ENCODE measurements around the gene CDHR2. TPM values are rescaled to one million over a fixed set of nuclear protein-coding genes. Genes with fewer than 3 reads are reported as not detected.

CDHR2 gene
- total RNA-seq, 6 experiments from 2014 or later = not detected

DNA sequence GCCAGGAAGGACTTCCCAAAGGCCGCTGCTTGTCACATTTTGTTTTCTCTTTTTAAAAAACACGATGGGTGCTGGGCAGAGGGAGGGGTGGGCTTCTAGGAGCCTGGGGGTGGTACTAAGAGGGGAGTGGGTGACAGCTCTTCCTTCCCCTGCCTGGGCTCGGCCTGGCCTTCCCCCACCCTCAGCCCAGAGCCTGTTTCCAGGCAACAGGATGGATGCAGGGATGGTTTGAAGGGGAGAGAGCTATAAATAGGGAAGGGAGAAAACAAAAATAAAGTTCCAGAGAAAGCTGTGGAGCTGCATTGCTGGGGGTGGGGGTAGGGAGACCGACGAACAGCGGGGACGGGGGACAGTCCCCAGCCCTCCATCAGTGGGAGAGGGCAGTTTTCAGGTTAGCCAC is 67.4 kb downstream of the CDHR2 start:
- no peak for DNase-seq
- H3K27me3 Mint-ChIP-seq (ENCODE audit: insufficient read depth) = peaks cover 47% of the 10 kb centered on the region
- peaks cover 43% of the 10 kb centered on the region for H3K4me1 Mint-ChIP-seq (ENCODE audit: low read depth)
- no peak overlapping the region for H3K4me3 Mint-ChIP-seq
- TF ChIP-seq, protein P1, sequence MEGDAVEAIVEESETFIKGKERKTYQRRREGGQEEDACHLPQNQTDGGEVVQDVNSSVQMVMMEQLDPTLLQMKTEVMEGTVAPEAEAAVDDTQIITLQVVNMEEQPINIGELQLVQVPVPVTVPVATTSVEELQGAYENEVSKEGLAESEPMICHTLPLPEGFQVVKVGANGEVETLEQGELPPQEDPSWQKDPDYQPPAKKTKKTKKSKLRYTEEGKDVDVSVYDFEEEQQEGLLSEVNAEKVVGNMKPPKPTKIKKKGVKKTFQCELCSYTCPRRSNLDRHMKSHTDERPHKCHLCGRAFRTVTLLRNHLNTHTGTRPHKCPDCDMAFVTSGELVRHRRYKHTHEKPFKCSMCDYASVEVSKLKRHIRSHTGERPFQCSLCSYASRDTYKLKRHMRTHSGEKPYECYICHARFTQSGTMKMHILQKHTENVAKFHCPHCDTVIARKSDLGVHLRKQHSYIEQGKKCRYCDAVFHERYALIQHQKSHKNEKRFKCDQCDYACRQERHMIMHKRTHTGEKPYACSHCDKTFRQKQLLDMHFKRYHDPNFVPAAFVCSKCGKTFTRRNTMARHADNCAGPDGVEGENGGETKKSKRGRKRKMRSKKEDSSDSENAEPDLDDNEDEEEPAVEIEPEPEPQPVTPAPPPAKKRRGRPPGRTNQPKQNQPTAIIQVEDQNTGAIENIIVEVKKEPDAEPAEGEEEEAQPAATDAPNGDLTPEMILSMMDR (IDR thresholded peaks at IDR 0.05) = no peak
- H3K36me3 Mint-ChIP-seq (ENCODE audit: low read depth) = no peaks in the 10 kb centered on the region
- no peak overlapping the region for H3K27ac Mint-ChIP-seq
- H3K9me3 Mint-ChIP-seq = no peaks in the 10 kb centered on the region

DNA sequence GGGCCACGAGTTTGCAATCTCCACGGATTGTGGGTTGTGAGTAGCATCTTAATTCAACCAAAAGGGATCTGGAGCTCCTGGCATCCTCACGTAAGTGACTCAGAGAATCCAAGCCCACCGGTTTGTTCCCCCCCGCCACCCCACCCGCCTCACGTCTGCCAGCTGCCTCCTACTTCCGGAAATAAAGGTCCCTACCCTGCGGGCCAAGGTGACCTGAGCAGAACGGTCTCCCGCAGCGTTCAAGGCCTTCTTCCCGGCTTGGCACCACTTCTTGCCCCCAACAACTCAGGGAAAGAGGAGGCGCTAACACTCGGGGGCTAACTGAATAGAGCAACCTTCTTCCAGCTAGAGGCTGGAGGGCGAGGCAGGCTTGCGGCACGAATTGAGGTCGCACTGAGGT is 69.6 kb downstream of the CDHR2 start:
- H3K27me3 Mint-ChIP-seq (ENCODE audit: insufficient read depth) = peaks cover 56% of the 10 kb centered on the region
- no peaks in the 10 kb centered on the region for H3K9me3 Mint-ChIP-seq
- H3K36me3 Mint-ChIP-seq (ENCODE audit: low read depth) = no peaks in the 10 kb centered on the region
- H3K4me3 Mint-ChIP-seq = no peak overlapping the region
- H3K27ac Mint-ChIP-seq = no peak overlapping the region
- peaks cover 36% of the 10 kb centered on the region for H3K4me1 Mint-ChIP-seq (ENCODE audit: low read depth)
- no peak for DNase-seq
- TF ChIP-seq, protein P1 (IDR thresholded peaks at IDR 0.05) = no peak

DNA sequence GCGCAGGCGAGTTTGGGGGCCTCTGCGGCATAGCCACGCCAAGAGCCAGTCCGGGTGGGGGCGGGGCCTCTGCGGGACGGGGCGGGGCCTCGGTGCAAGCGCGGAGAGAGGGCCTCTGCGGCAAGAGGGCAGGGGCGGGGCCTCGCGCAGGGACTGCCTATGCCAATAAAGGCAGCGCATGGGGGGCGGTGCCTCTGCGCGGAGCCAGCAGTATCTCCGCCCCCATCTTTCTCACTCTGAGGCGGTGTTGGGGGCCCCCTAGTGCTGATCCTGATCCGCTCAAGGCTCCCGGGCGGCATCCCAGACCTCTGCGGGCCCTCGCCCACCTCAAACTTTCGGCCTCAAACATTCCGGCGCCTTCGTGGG is 70.0 kb downstream of the CDHR2 start:
- TF ChIP-seq, protein P1 (IDR thresholded peaks at IDR 0.05) = peak; percentile 32; the same call in 1 of the 2 replicates
- H3K4me3 Mint-ChIP-seq = no peak overlapping the region
- H3K27me3 Mint-ChIP-seq (ENCODE audit: insufficient read depth) = peaks cover 57% of the 10 kb centered on the region
- H3K27ac Mint-ChIP-seq = no peak overlapping the region
- DNase-seq = no peak
- H3K36me3 Mint-ChIP-seq (ENCODE audit: low read depth) = no peaks in the 10 kb centered on the region
- H3K9me3 Mint-ChIP-seq = no peaks in the 10 kb centered on the region
- H3K4me1 Mint-ChIP-seq (ENCODE audit: low read depth) = peaks cover 32% of the 10 kb centered on the region

DNA sequence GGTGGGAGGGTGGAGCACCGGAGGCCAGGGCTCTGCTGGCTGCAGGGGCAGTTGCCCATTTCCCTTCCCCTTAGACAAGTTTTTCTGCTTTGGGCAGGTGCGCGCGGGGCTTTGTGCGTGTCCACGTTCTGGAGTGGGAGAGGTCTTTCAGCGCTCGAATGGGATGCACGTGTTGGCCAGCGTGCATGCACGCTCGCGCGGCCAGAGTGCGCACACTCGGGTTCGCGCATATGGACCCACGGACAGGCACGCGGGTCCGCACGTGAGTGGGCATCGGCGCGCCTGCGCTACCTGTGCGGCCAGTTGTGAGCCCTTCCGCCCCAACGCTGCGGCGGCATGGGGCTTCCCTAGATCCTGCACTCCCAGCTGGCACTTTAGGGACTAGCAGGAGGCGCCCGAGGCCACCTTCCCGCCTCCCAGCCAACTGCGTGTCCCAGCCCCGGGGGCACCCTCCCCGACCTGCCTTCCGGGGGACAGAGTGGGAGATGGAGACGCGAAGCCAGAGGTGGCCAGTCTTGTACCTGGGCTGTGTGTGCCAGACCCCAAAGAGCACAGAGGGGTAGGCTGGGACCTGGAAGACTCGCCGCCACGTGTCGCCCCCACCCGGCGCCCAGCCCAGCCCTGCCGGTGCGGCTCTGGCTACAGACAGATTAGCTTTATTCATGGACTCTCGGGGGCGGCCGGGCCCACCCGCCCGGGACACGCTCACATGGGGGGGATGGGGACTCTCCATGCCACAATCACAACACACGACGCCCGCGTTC is 70.6 kb downstream of the CDHR2 start:
- H3K4me3 Mint-ChIP-seq = peak overlapping the region; percentile 67; the same call in 1 of the 2 replicates
- H3K36me3 Mint-ChIP-seq (ENCODE audit: low read depth) = no peaks in the 10 kb centered on the region
- peaks cover 62% of the 10 kb centered on the region for H3K27me3 Mint-ChIP-seq (ENCODE audit: insufficient read depth)
- peaks cover 27% of the 10 kb centered on the region for H3K4me1 Mint-ChIP-seq (ENCODE audit: low read depth)
- DNase-seq = no peak
- TF ChIP-seq, protein P1 (IDR thresholded peaks at IDR 0.05) = no peak
- no peaks in the 10 kb centered on the region for H3K9me3 Mint-ChIP-seq
- H3K27ac Mint-ChIP-seq = no peak overlapping the region

DNA sequence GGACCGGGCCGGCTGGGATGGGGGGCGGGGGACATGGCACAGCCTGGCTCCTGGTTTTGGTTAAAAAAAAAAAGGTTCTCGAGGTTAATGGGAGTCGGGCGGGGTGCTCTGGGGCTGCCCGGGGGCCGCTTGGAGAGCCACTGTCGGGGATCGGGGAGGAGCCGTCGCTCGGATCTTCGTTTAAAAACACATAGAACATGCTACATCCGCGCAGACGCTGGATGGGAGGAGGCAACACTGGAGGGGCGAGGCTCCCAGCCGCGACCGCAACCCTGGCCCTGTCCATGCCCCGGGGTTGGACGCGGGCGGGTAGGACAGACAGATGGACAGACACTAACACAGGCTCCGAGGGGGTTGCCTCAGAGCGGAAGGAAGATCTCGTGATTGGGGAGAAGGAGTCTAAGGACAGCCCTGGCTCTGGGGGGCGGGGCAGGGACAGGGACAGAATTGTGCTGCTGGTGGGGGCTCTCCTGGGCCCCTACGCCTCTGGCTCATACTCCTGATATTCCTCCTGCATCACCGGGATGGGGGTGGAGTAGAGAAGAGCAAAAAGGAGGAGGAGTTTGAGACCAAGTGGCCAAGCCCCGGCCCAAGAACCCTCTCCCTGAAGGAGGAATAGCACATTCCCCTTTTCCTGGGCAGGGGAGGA is 71.3 kb downstream of the CDHR2 start:
- Mint-ChIP-seq H3K4me3 (peak overlapping the region; percentile 67), H3K27me3 (ENCODE audit: insufficient read depth) (peaks cover 62% of the 10 kb centered on the region), H3K4me1 (ENCODE audit: low read depth) (peaks cover 20% of the 10 kb centered on the region), H3K36me3 (ENCODE audit: low read depth) (no peaks in the 10 kb centered on the region), H3K27ac (no peak overlapping the region), H3K9me3 (no peaks in the 10 kb centered on the region)
- DNase-seq = no peak
- TF ChIP-seq, protein P1 (IDR thresholded peaks at IDR 0.05) = no peak
